Activated CD4-positive, alpha-beta T cell treated with anti-CD3 and anti-CD28 coated beads, Interleukin-2, amount 10 ng/mL, durations not matched to agents 24 days and 14 days (primary cell): Measurements from ENCODE around the gene ITGAD. TPM values are rescaled to one million over a fixed set of nuclear protein-coding genes. Genes with fewer than 3 reads are reported as not detected.

Experiments
- DNase-seq: peaks from one replicate; pipeline ENCODE4 v3.0.0; 2022
- H3K27ac Mint-ChIP-seq: one replicate; pipeline ENCODE4 v1.8.0; 2022; ENCODE audit warnings: mild to moderate bottlenecking, mixed read lengths
- H3K27me3 Mint-ChIP-seq: one replicate; pipeline ENCODE4 v1.8.0; 2022; ENCODE audit warnings: mixed read lengths
- H3K36me3 Mint-ChIP-seq: one replicate; pipeline ENCODE4 v1.8.0; 2022; ENCODE audit warnings: low read depth, mild to moderate bottlenecking, mixed read lengths
- H3K4me1 Mint-ChIP-seq: one replicate; pipeline ENCODE4 v1.8.0; 2021; ENCODE audit warnings: mixed read lengths
- H3K4me3 Mint-ChIP-seq: one replicate; pipeline ENCODE4 v1.8.0; 2022; ENCODE audit warnings: mild to moderate bottlenecking, moderate library complexity, mixed read lengths
- H3K9me3 Mint-ChIP-seq: one replicate; pipeline ENCODE4 v1.8.0; 2021; ENCODE audit warnings: mixed read lengths
- intact Hi-C: fragments of 100-400 bp; cut with micrococcal nuclease; formaldehyde crosslinking; loops from one replicate; pipeline ENCODE4 v1.15.1; 2023
- total RNA-seq: library from RNA; stranded (reverse); gene quantifications from 2 replicates; pipeline ENCODE4 v1.2.3, GENCODE V29; 2022

The ITGAD gene
- total RNA-seq, 1 donor from 2014 or later: not detected

- intact Hi-C loops: loop anchor here (1.0 to 10.0 kb wide), 3 partner anchors 15 to 353 kb away; partner anchors contain the start of gene BCKDK
- Mint-ChIP-seq H3K4me1 (peaks cover 32% of the 10 kb centered on the region), H3K4me3 (peak overlapping the region; percentile 95), H3K9me3 (no peaks in the 10 kb centered on the region), H3K27me3 (no peaks in the 10 kb centered on the region), H3K27ac (peak overlapping the region; percentile 98), H3K36me3 (peaks cover 25% of the 10 kb centered on the region)
- DNase-seq: peak; percentile 89
These were observed 65.1 kb downstream of the ITGAD start for GRCh38 chr16:31458073-31458843.

GRCh38 chr16:31458844-31459686, 65.9 kb downstream of the ITGAD start, which contains the start of gene ARMC5:
ARMC5 (plus strand) TSS chr16:31459501; CDS start chr16:31459525, 24 bp downstream.
- Mint-ChIP-seq H3K9me3 (no peaks in the 10 kb centered on the region), H3K4me1 (peaks cover 30% of the 10 kb centered on the region), H3K27ac (peak within 1 kb of the TSS; percentile 98), H3K4me3 (peak within 1 kb of the TSS; percentile 95), H3K36me3 (peaks cover 31% of the 10 kb centered on the region), H3K27me3 (no peaks in the 10 kb centered on the region)
- peak; percentile 99 for DNase-seq
- intact Hi-C loops: loop anchor here (1.0 to 10.0 kb wide), 10 partner anchors 16 to 426 kb away; partner anchors contain the start of genes BCKDK, FUS, RUSF1 and STX4

GRCh38 chr16:31459687-31460581, 66.8 kb downstream of the ITGAD start:
- DNase-seq: peak; percentile 100
- Mint-ChIP-seq H3K36me3 (peaks cover 31% of the 10 kb centered on the region), H3K4me3 (peak overlapping the region; percentile 95), H3K9me3 (no peaks in the 10 kb centered on the region), H3K4me1 (peaks cover 29% of the 10 kb centered on the region), H3K27me3 (no peaks in the 10 kb centered on the region), H3K27ac (peak overlapping the region; percentile 98)
- intact Hi-C loops: loop anchor here (1.0 to 10.0 kb wide), 9 partner anchors 17 to 427 kb away; partner anchors contain the start of genes BCKDK, FUS, RUSF1 and STX4

- Mint-ChIP-seq H3K36me3 (peaks cover 31% of the 10 kb centered on the region), H3K9me3 (no peaks in the 10 kb centered on the region), H3K4me1 (peaks cover 24% of the 10 kb centered on the region), H3K27ac (peak overlapping the region; percentile 92), H3K4me3 (peak overlapping the region; percentile 95), H3K27me3 (no peaks in the 10 kb centered on the region)
- DNase-seq: peak; percentile 77
- intact Hi-C loops: no loop called here
These were observed 67.5 kb downstream of the ITGAD start for GRCh38 chr16:31460582-31461002.

- Mint-ChIP-seq H3K9me3 (no peaks in the 10 kb centered on the region), H3K27ac (peak overlapping the region; percentile 13), H3K4me1 (peaks cover 18% of the 10 kb centered on the region), H3K4me3 (peak overlapping the region; percentile 50), H3K27me3 (no peaks in the 10 kb centered on the region), H3K36me3 (peaks cover 26% of the 10 kb centered on the region)
- intact Hi-C loops: no loop called here
- no peak for DNase-seq
These were observed 68.2 kb downstream of the ITGAD start for GRCh38 chr16:31461201-31461920.

GRCh38 chr16:31461921-31462804, 69.0 kb downstream of the ITGAD start:
- intact Hi-C loops: no loop called here
- Mint-ChIP-seq H3K36me3 (peaks cover 26% of the 10 kb centered on the region), H3K4me1 (peaks cover 21% of the 10 kb centered on the region), H3K9me3 (no peaks in the 10 kb centered on the region), H3K27ac (no peak overlapping the region), H3K4me3 (no peak overlapping the region), H3K27me3 (no peaks in the 10 kb centered on the region)
- DNase-seq: no peak

GRCh38 chr16:31464348-31464769, 71.2 kb downstream of the ITGAD start:
- H3K9me3 Mint-ChIP-seq: no peaks in the 10 kb centered on the region
- no peaks in the 10 kb centered on the region for H3K27me3 Mint-ChIP-seq
- no peak overlapping the region for H3K4me3 Mint-ChIP-seq
- intact Hi-C loops: no loop called here
- peaks cover 21% of the 10 kb centered on the region for H3K36me3 Mint-ChIP-seq
- H3K4me1 Mint-ChIP-seq: peaks cover 24% of the 10 kb centered on the region
- no peak overlapping the region for H3K27ac Mint-ChIP-seq
- DNase-seq: no peak

GRCh38 chr16:31464781-31465260, 71.7 kb downstream of the ITGAD start:
- no peak overlapping the region for H3K4me3 Mint-ChIP-seq
- peaks cover 21% of the 10 kb centered on the region for H3K36me3 Mint-ChIP-seq
- peaks cover 24% of the 10 kb centered on the region for H3K4me1 Mint-ChIP-seq
- intact Hi-C loops: no loop called here
- H3K27ac Mint-ChIP-seq: no peak overlapping the region
- DNase-seq: no peak
- no peaks in the 10 kb centered on the region for H3K9me3 Mint-ChIP-seq
- no peaks in the 10 kb centered on the region for H3K27me3 Mint-ChIP-seq

- Mint-ChIP-seq H3K36me3 (peaks cover 21% of the 10 kb centered on the region), H3K27ac (no peak overlapping the region), H3K4me3 (no peak overlapping the region), H3K4me1 (peaks cover 17% of the 10 kb centered on the region), H3K9me3 (no peaks in the 10 kb centered on the region), H3K27me3 (peaks cover 5% of the 10 kb centered on the region)
- intact Hi-C loops: no loop called here
- DNase-seq: no peak
These were observed 72.7 kb downstream of the ITGAD start for GRCh38 chr16:31465788-31466370.

- H3K9me3 Mint-ChIP-seq: no peaks in the 10 kb centered on the region
- no peak overlapping the region for H3K27ac Mint-ChIP-seq
- intact Hi-C loops: no loop called here
- peaks cover 10% of the 10 kb centered on the region for H3K27me3 Mint-ChIP-seq
- DNase-seq: no peak
- H3K4me1 Mint-ChIP-seq: peaks cover 15% of the 10 kb centered on the region
- peaks cover 21% of the 10 kb centered on the region for H3K36me3 Mint-ChIP-seq
- H3K4me3 Mint-ChIP-seq: no peak overlapping the region
These were observed 73.3 kb downstream of the ITGAD start for GRCh38 chr16:31466381-31466841.

- Mint-ChIP-seq H3K9me3 (no peaks in the 10 kb centered on the region), H3K4me1 (peaks cover 15% of the 10 kb centered on the region), H3K27me3 (peaks cover 15% of the 10 kb centered on the region), H3K27ac (no peak overlapping the region), H3K36me3 (peaks cover 21% of the 10 kb centered on the region), H3K4me3 (no peak overlapping the region)
- intact Hi-C loops: no loop called here
- DNase-seq: no peak
These were observed 74.1 kb downstream of the ITGAD start for GRCh38 chr16:31467151-31467773.
